IMR-90 (cell line): ENCODE measurements around the gene BRCC3. TPM values are rescaled to one million over a fixed set of nuclear protein-coding genes. Genes with fewer than 3 reads are reported as not detected.

Experiments used
- ATAC-seq: fragments of 200-7000 bp; cut with Tn5 transposase; 2 replicates; pipeline ENCODE4 v1.9.1; 2020; ENCODE audit warnings: low read depth, mild to moderate bottlenecking, moderate library complexity
- BruUV-seq: library from RNA; stranded (reverse); fragments of 400-500 nt; replicated peaks from 2 replicates; lab custom pipeline; 2021; lab: Mats Ljungman, UMichigan
- CTCF ChIA-PET: fragments of 300-600 bp; formaldehyde crosslinking; extraction: SDS; loops from one replicate; lab custom pipeline; 2021; ENCODE audit warnings: antibody characterized with exemption; lab: Yijun Ruan, JAX
- POLR2A ChIA-PET: fragments of 300-600 bp; sonication (Branson Sonifier 250); formaldehyde crosslinking; loops from one replicate; lab custom pipeline; 2022; ENCODE audit warnings: antibody characterized with exemption; ENCODE audit not compliant: unreplicated experiment; lab: Charles Lee
- DNase-seq: peaks from one replicate; pipeline ENCODE4 v3.0.0; 2013
- H2AFZ ChIP-seq: replicated peaks from 2 replicates; pipeline ENCODE3; 2013; ENCODE audit warnings: low read length, mild to moderate bottlenecking; ENCODE audit not compliant: poor library complexity
- H2AK5ac ChIP-seq: 2 replicates; pipeline ENCODE4 v1.6.1; 2013; ENCODE audit warnings: low read depth, low read length, inconsistent platforms
- H2AK9ac ChIP-seq: replicated peaks from 2 replicates; pipeline ENCODE3; 2013; ENCODE audit warnings: mild to moderate bottlenecking, low read depth, low read length, moderate library complexity; ENCODE audit not compliant: poor library complexity
- H2BK120ac ChIP-seq: 2 replicates; pipeline ENCODE4 v1.6.1; 2013; ENCODE audit warnings: low read depth, low read length, inconsistent platforms
- H2BK15ac ChIP-seq: 3 replicates; pipeline ENCODE4 v1.6.1; 2013; ENCODE audit warnings: low read depth, low read length, inconsistent platforms
- H2BK20ac ChIP-seq: 2 replicates; pipeline ENCODE4 v1.6.1; 2013; ENCODE audit warnings: low read depth, mild to moderate bottlenecking, inconsistent platforms, low read length, moderate library complexity
- H2BK5ac ChIP-seq: 2 replicates; pipeline ENCODE4 v1.6.1; 2013; ENCODE audit warnings: mild to moderate bottlenecking, low read depth, low read length, inconsistent platforms; ENCODE audit not compliant: poor library complexity, severe bottlenecking
- H3K14ac ChIP-seq: replicated peaks from 2 replicates; pipeline ENCODE4 v1.6.1; 2013; ENCODE audit warnings: low read depth, low read length, inconsistent platforms
- H3K18ac ChIP-seq: 2 replicates; pipeline ENCODE4 v1.6.1; 2013; ENCODE audit warnings: low read depth, low read length, control low read depth
- H3K23ac ChIP-seq: 2 replicates; pipeline ENCODE4 v1.6.1; 2013; ENCODE audit warnings: low read depth, low read length, inconsistent platforms
- H3K27ac ChIP-seq: 2 replicates; pipeline ENCODE4 v1.5.1; 2013; ENCODE audit warnings: mild to moderate bottlenecking, control low read depth, low read length; ENCODE audit not compliant: insufficient read depth
- H3K27me3 ChIP-seq: 2 replicates; pipeline ENCODE4 v1.6.1; 2013; ENCODE audit warnings: low read length; ENCODE audit not compliant: control insufficient read depth, insufficient read depth
- H3K36me3 ChIP-seq: 2 replicates; pipeline ENCODE4 v1.6.1; 2013; ENCODE audit warnings: low read length, mixed read lengths; ENCODE audit not compliant: control insufficient read depth, insufficient read depth
- H3K4ac ChIP-seq: 2 replicates; pipeline ENCODE4 v1.6.1; 2013; ENCODE audit warnings: low read depth, low read length, inconsistent platforms
- H3K4me1 ChIP-seq: 2 replicates; pipeline ENCODE4 v1.6.1; 2013; ENCODE audit warnings: low read length, mixed read lengths; ENCODE audit not compliant: control insufficient read depth, insufficient read depth
- H3K4me2 ChIP-seq: 2 replicates; pipeline ENCODE4 v1.6.1; 2013; ENCODE audit warnings: low read depth, mild to moderate bottlenecking, control low read depth, low read length, moderate library complexity
- H3K4me3 ChIP-seq: 2 replicates; pipeline ENCODE4 v1.5.1; 2013; ENCODE audit warnings: low read depth, mild to moderate bottlenecking, control low read depth, low read length, moderate library complexity; ENCODE audit not compliant: insufficient read depth
- H3K56ac ChIP-seq: 2 replicates; pipeline ENCODE4 v1.6.1; 2013; ENCODE audit warnings: low read length, inconsistent platforms; ENCODE audit not compliant: insufficient read depth; ENCODE audit errors: extremely low read depth
- H3K79me1 ChIP-seq, 2 experiments: 2 replicates each; pipeline ENCODE4 v1.6.1; 2013; ENCODE audit warnings: low read length in 2 of 2, inconsistent platforms in 1 of 2, low read depth in 1 of 2
- H3K9ac ChIP-seq: 2 replicates; pipeline ENCODE4 v1.6.1; 2013; ENCODE audit warnings: low read depth, low read length, control low read depth
- H3K9me1 ChIP-seq: 2 replicates; pipeline ENCODE4 v1.6.1; 2013; ENCODE audit warnings: low read length, inconsistent platforms; ENCODE audit not compliant: insufficient read depth
- H3K9me3 ChIP-seq: 2 replicates; pipeline ENCODE4 v1.6.1; 2013; ENCODE audit warnings: low read length; ENCODE audit not compliant: control insufficient read depth, insufficient read depth
- H4K20me1 ChIP-seq: 2 replicates; pipeline ENCODE4 v1.6.1; 2013; ENCODE audit warnings: low read length, inconsistent platforms; ENCODE audit not compliant: insufficient read depth
- H4K5ac ChIP-seq: 2 replicates; pipeline ENCODE4 v1.6.1; 2013; ENCODE audit warnings: mild to moderate bottlenecking, low read depth, low read length, control low read depth
- H4K8ac ChIP-seq, 2 experiments: 2 replicates each; pipeline ENCODE4 v1.6.1; 2013; ENCODE audit warnings: low read depth in 2 of 2, low read length in 2 of 2, control low read depth in 1 of 2, inconsistent platforms in 1 of 2
- H4K91ac ChIP-seq: 2 replicates; pipeline ENCODE4 v1.6.1; 2013; ENCODE audit warnings: low read depth, low read length, inconsistent platforms; ENCODE audit not compliant: insufficient read depth
- CEBPB ChIP-seq: IDR thresholded peaks from 2 replicates; pipeline ENCODE4 v1.6.1; 2012; ENCODE audit warnings: low read depth, low read length, improper control_type of control experiment
- CTCF ChIP-seq: conservative IDR thresholded peaks from 2 replicates; pipeline ENCODE4 v1.5.1; 2012; ENCODE audit warnings: mild to moderate bottlenecking, low read depth, low read length, improper control_type of control experiment
- MAZ ChIP-seq: IDR thresholded peaks from 2 replicates; pipeline ENCODE4 v1.6.1; 2012; ENCODE audit warnings: low read depth, mild to moderate bottlenecking, low read length, improper control_type of control experiment, moderate library complexity, borderline replicate concordance
- MXI1 ChIP-seq: IDR thresholded peaks from 2 replicates; pipeline ENCODE4 v1.6.1; 2012; ENCODE audit warnings: low read depth, mild to moderate bottlenecking, low read length, moderate library complexity, borderline replicate concordance
- POLR2A ChIP-seq: IDR thresholded peaks from 2 replicates; pipeline ENCODE4 v1.6.1; 2012; ENCODE audit warnings: mild to moderate bottlenecking, low read depth, low read length
- RFX5 ChIP-seq: IDR thresholded peaks from 2 replicates; pipeline ENCODE4 v1.8.0; 2012; ENCODE audit warnings: low read depth, mild to moderate bottlenecking, low read length, moderate library complexity
- WGBS, 2 experiments: methylation state at CpG; one replicate each; pipeline versions ENCODE4 v1.1.5 to v1.1.7; 2013; ENCODE audit warnings: missing lambda C conversion rate in 2 of 2; ENCODE audit not compliant: insufficient read length in 1 of 2; ENCODE audit errors: extremely low coverage in 2 of 2; 5-methylcytosine and 5-hydroxymethylcytosine counted together
- dilution Hi-C: fragments of 300-500 bp; cut with HindIII; formaldehyde crosslinking; loops from one replicate; pipeline ENCODE4 v1.14.3; 2018; ENCODE audit warnings: low sequenced_read_pairs; ENCODE audit not compliant: unreplicated experiment
- in situ Hi-C: fragments of 300-500 bp; cut with MboI; formaldehyde crosslinking; loops from 3 replicates; pipeline ENCODE4 v1.14.3; 2019; ENCODE audit warnings: low sequenced_read_pairs, inconsistent platforms, mixed read lengths
- intact Hi-C: fragments of 100-400 bp; cut with micrococcal nuclease; formaldehyde crosslinking; loops from 2 replicates; pipeline ENCODE4 v1.10.0; 2022
- polyA plus RNA-seq, 3 experiments: library from polyadenylated mRNA; depleted of rRNA; stranded (reverse); fragments of >200 nt; gene quantifications; 2 replicates each; pipeline ENCODE4 v1.2.3, GENCODE V29; 2012; ENCODE audit warnings: low replicate concordance in 1 of 3
- total RNA-seq: library from RNA; depleted of rRNA; stranded (reverse); fragments of >200 nt; gene quantifications from 2 replicates; pipeline ENCODE4 v1.2.3, GENCODE V29; 2012

BRCC3 gene
- total and polyA plus RNA-seq, 2 of the 4 experiments (the other 2 are of a cell fraction) = 14.4 to 24.7 TPM

- no peaks in the 10 kb centered on the region for H3K4me1 ChIP-seq
- H3K27me3 ChIP-seq = no peaks in the 10 kb centered on the region
- no peaks in the 10 kb centered on the region for H3K36me3 ChIP-seq
- H3K9ac ChIP-seq = no peak overlapping the region
- no peak overlapping the region for H3K4ac ChIP-seq
- intact Hi-C loops (no loop called here), in situ Hi-C loops (no loop called here), dilution Hi-C loops (no loop called here)
- H4K91ac ChIP-seq = no peak overlapping the region
- H3K79me1 ChIP-seq = no peaks in the 10 kb centered on the region
- H3K18ac ChIP-seq = no peak overlapping the region
- no peak for ATAC-seq
- ChIA-PET CTCF (no interaction called here), POLR2A (no interaction called here)
- no peaks in the 10 kb centered on the region for H4K20me1 ChIP-seq
- no peak overlapping the region for H2AK5ac ChIP-seq
- no peak overlapping the region for H3K23ac ChIP-seq
- H3K9me3 ChIP-seq = 0 out of 2 replicates have a peak, but pooled peaks cover 2% of the 10 kb centered on the region
- no peak overlapping the region for H2BK15ac ChIP-seq
- BruUV-seq = no TSS peak
- H2BK120ac ChIP-seq = no peak overlapping the region
- H3K4me3 ChIP-seq = no peak overlapping the region
- H2BK5ac ChIP-seq = no peak overlapping the region
- no peak overlapping the region for H3K4me2 ChIP-seq
- DNase-seq = peak; percentile 2
- WGBS, 2 experiments = no CpG with 5 or more reads among the region's 3 CpGs
- no peak overlapping the region for H2AK9ac ChIP-seq
- TF ChIP-seq POLR2A = no peak
- TF ChIP-seq MXI1 = no peak
- no peak for TF ChIP-seq RFX5
- TF ChIP-seq CTCF = no peak
- no peak for TF ChIP-seq MAZ
- peak; percentile 23; the same call in 1 of the 2 replicates for TF ChIP-seq CEBPB
- H4K8ac ChIP-seq = no peak overlapping the region
- H3K14ac ChIP-seq = no peak overlapping the region; the same call in 1 of the 2 replicates
- H2AFZ ChIP-seq = no peak overlapping the region
- no peak overlapping the region for H3K56ac ChIP-seq
- H3K27ac ChIP-seq = no peak overlapping the region
- no peak overlapping the region for H4K5ac ChIP-seq
- no peak overlapping the region for H2BK20ac ChIP-seq
- no peaks in the 10 kb centered on the region for H3K9me1 ChIP-seq
Observed at GRCh38 chrX:155112171-155112570, 40.9 kb downstream of the BRCC3 start.
